ENCODE measurements around the gene CLEC20A.

DNA sequence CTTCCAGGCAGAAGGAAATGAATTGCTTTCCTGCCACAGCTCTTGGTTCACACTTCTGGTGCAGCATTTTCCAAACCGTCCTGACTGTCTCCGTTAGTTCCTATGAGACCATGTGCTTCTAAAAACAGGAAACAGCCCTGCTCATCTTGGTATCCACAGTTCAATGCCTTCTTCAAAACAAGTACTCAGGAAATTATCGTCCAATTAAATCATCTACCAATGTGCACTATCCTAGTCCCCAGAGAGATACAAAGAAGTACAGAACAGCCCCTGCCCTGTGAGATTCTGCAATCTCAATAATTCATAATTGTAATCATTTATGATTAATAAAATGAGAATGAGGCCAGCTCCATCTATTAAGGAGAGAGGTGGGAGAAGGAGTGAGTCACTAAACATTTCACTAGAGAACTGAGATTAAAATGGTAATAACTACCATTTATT, 11.2 kb downstream of the CLEC20A start:
- TF ChIP-seq, protein P1, sequence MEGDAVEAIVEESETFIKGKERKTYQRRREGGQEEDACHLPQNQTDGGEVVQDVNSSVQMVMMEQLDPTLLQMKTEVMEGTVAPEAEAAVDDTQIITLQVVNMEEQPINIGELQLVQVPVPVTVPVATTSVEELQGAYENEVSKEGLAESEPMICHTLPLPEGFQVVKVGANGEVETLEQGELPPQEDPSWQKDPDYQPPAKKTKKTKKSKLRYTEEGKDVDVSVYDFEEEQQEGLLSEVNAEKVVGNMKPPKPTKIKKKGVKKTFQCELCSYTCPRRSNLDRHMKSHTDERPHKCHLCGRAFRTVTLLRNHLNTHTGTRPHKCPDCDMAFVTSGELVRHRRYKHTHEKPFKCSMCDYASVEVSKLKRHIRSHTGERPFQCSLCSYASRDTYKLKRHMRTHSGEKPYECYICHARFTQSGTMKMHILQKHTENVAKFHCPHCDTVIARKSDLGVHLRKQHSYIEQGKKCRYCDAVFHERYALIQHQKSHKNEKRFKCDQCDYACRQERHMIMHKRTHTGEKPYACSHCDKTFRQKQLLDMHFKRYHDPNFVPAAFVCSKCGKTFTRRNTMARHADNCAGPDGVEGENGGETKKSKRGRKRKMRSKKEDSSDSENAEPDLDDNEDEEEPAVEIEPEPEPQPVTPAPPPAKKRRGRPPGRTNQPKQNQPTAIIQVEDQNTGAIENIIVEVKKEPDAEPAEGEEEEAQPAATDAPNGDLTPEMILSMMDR (conservative IDR thresholded peaks at IDR 0.05; ENCODE audit: low read length) = no peak
- TF ChIP-seq EZH2phosphoT487 (IDR thresholded peaks at IDR 0.05; ENCODE audit: borderline replicate concordance) = no peak
